T-helper 2 cell (primary cell): ENCODE measurements around the gene FTSJ1.
A peak's percentile ranks its signal among the peaks of the same experiment; 100 is the strongest.

Experiments used
- DNase-seq, 5 experiments: peaks; one replicate each; pipeline versions ENCODE4 v3.0.0 to v3.0.0-alpha.2; 2012 to 2022

FTSJ1 gene

GRCh38 chrX:48471504-48471903, 4.5 kb upstream of the FTSJ1 start:
- no peak for DNase-seq

- no peak for DNase-seq
These were observed 3.8 kb upstream of the FTSJ1 start for GRCh38 chrX:48472225-48472624.

GRCh38 chrX:48472851-48473703, 2.9 kb upstream of the FTSJ1 start:
- DNase-seq: no peak

- DNase-seq: no peak
These were observed 2.4 kb upstream of the FTSJ1 start for GRCh38 chrX:48473704-48473990.

- DNase-seq: peak in 1 of 5 experiments; percentile 56
These were observed 1.9 kb upstream of the FTSJ1 start for GRCh38 chrX:48474127-48474526.

- no peak for DNase-seq
These were observed 1.4 kb upstream of the FTSJ1 start for GRCh38 chrX:48474581-48474980.

- DNase-seq: peak in 1 of 5 experiments; percentile 39
These were observed 703 bp upstream of the FTSJ1 start for GRCh38 chrX:48475296-48475695.

GRCh38 chrX:48476919-48477318, 920 bp downstream of the FTSJ1 start:
- DNase-seq: no peak

GRCh38 chrX:48477960-48478755, 2.2 kb downstream of the FTSJ1 start:
- DNase-seq: no peak

- no peak for DNase-seq
These were observed 2.8 kb downstream of the FTSJ1 start for GRCh38 chrX:48478806-48479205.

- DNase-seq: no peak
These were observed 4.1 kb downstream of the FTSJ1 start for GRCh38 chrX:48480142-48480541.

GRCh38 chrX:48480583-48480982, 4.6 kb downstream of the FTSJ1 start:
- no peak for DNase-seq

GRCh38 chrX:48482526-48482925, 6.5 kb downstream of the FTSJ1 start:
- no peak for DNase-seq

GRCh38 chrX:48487362-48487798, 11.4 kb downstream of the FTSJ1 start:
- no peak for DNase-seq

GRCh38 chrX:48488034-48488433, 12.0 kb downstream of the FTSJ1 start:
- no peak for DNase-seq

GRCh38 chrX:48489296-48489695, 13.3 kb downstream of the FTSJ1 start:
- no peak for DNase-seq

- no peak for DNase-seq
These were observed 13.9 kb downstream of the FTSJ1 start for GRCh38 chrX:48489892-48490291.

- DNase-seq: no peak
These were observed 14.7 kb downstream of the FTSJ1 start for GRCh38 chrX:48490661-48491060.

GRCh38 chrX:48491809-48492208, 15.8 kb downstream of the FTSJ1 start:
- DNase-seq: no peak

GRCh38 chrX:48492293-48492910, 16.4 kb downstream of the FTSJ1 start:
- no peak for DNase-seq

GRCh38 chrX:48493890-48494364, 17.9 kb downstream of the FTSJ1 start:
- peak in 1 of 5 experiments; percentile 10 for DNase-seq

GRCh38 chrX:48496660-48497059, 20.7 kb downstream of the FTSJ1 start:
- DNase-seq: no peak

GRCh38 chrX:48497871-48498270, 21.9 kb downstream of the FTSJ1 start:
- DNase-seq: no peak
